ENCODE results near the gene PDE8A.

PDE8A gene

GRCh38 chr15:85137489-85138168 lies 156.0 kb downstream of the PDE8A start:
- TF ChIP-seq GATA3 (IDR thresholded peaks at IDR 0.05; ENCODE audit: low read depth, low read length), result no peak
- TF ChIP-seq GATA2 (IDR thresholded peaks at IDR 0.05; ENCODE audit: low read depth, low read length), result no peak

GRCh38 chr15:85139391-85139790 lies 157.7 kb downstream of the PDE8A start:
- TF ChIP-seq GATA2 (IDR thresholded peaks at IDR 0.05; ENCODE audit: low read depth, low read length) (no peak), GATA3 (IDR thresholded peaks at IDR 0.05; ENCODE audit: low read depth, low read length) (no peak)

- no peak for TF ChIP-seq GATA3 (IDR thresholded peaks at IDR 0.05; ENCODE audit: low read depth, low read length)
- no peak for TF ChIP-seq GATA2 (IDR thresholded peaks at IDR 0.05; ENCODE audit: low read depth, low read length)
These were observed 160.1 kb downstream of the PDE8A start for GRCh38 chr15:85141726-85142125.

- TF ChIP-seq GATA2 (IDR thresholded peaks at IDR 0.05; ENCODE audit: low read depth, low read length) (no peak), GATA3 (IDR thresholded peaks at IDR 0.05; ENCODE audit: low read depth, low read length) (no peak)
These were observed 160.7 kb downstream of the PDE8A start for GRCh38 chr15:85142312-85142711.

GRCh38 chr15:85149465-85150129 lies 167.9 kb downstream of the PDE8A start:
- TF ChIP-seq GATA3 (IDR thresholded peaks at IDR 0.05; ENCODE audit: low read depth, low read length) (no peak), GATA2 (IDR thresholded peaks at IDR 0.05; ENCODE audit: low read depth, low read length) (no peak)

GRCh38 chr15:85150130-85150480 lies 168.4 kb downstream of the PDE8A start:
- no peak for TF ChIP-seq GATA3 (IDR thresholded peaks at IDR 0.05; ENCODE audit: low read depth, low read length)
- TF ChIP-seq GATA2 (IDR thresholded peaks at IDR 0.05; ENCODE audit: low read depth, low read length), result no peak

GRCh38 chr15:85151145-85151544 lies 169.5 kb downstream of the PDE8A start:
- TF ChIP-seq GATA3 (IDR thresholded peaks at IDR 0.05; ENCODE audit: low read depth, low read length), result no peak
- TF ChIP-seq GATA2 (IDR thresholded peaks at IDR 0.05; ENCODE audit: low read depth, low read length), result no peak

GRCh38 chr15:85151861-85152260 lies 170.2 kb downstream of the PDE8A start:
- TF ChIP-seq GATA3 (IDR thresholded peaks at IDR 0.05; ENCODE audit: low read depth, low read length), result no peak
- no peak for TF ChIP-seq GATA2 (IDR thresholded peaks at IDR 0.05; ENCODE audit: low read depth, low read length)

GRCh38 chr15:85154061-85154460 lies 172.4 kb downstream of the PDE8A start:
- TF ChIP-seq GATA3 (IDR thresholded peaks at IDR 0.05; ENCODE audit: low read depth, low read length) (no peak), GATA2 (IDR thresholded peaks at IDR 0.05; ENCODE audit: low read depth, low read length) (no peak)

GRCh38 chr15:85155360-85155759 lies 173.7 kb downstream of the PDE8A start:
- TF ChIP-seq GATA2 (IDR thresholded peaks at IDR 0.05; ENCODE audit: low read depth, low read length), result no peak
- no peak for TF ChIP-seq GATA3 (IDR thresholded peaks at IDR 0.05; ENCODE audit: low read depth, low read length)

- TF ChIP-seq GATA2 (IDR thresholded peaks at IDR 0.05; ENCODE audit: low read depth, low read length) (no peak), GATA3 (IDR thresholded peaks at IDR 0.05; ENCODE audit: low read depth, low read length) (no peak)
These were observed 174.2 kb downstream of the PDE8A start for GRCh38 chr15:85155857-85156256.

- TF ChIP-seq GATA2 (IDR thresholded peaks at IDR 0.05; ENCODE audit: low read depth, low read length) (no peak), GATA3 (IDR thresholded peaks at IDR 0.05; ENCODE audit: low read depth, low read length) (no peak)
These were observed 175.7 kb downstream of the PDE8A start for GRCh38 chr15:85157344-85157743.

- TF ChIP-seq GATA3 (IDR thresholded peaks at IDR 0.05; ENCODE audit: low read depth, low read length) (no peak), GATA2 (IDR thresholded peaks at IDR 0.05; ENCODE audit: low read depth, low read length) (no peak)
These were observed 180.6 kb downstream of the PDE8A start for GRCh38 chr15:85162237-85162636.

GRCh38 chr15:85164841-85165466 lies 183.3 kb downstream of the PDE8A start:
- TF ChIP-seq GATA2 (IDR thresholded peaks at IDR 0.05; ENCODE audit: low read depth, low read length), result no peak
- no peak for TF ChIP-seq GATA3 (IDR thresholded peaks at IDR 0.05; ENCODE audit: low read depth, low read length)

GRCh38 chr15:85167568-85167967 lies 185.9 kb downstream of the PDE8A start:
- TF ChIP-seq GATA2 (IDR thresholded peaks at IDR 0.05; ENCODE audit: low read depth, low read length) (no peak), GATA3 (IDR thresholded peaks at IDR 0.05; ENCODE audit: low read depth, low read length) (no peak)
